Progenitor cell of endocrine pancreas (in vitro differentiated cells): ENCODE data around the gene ARSB. TPM values are rescaled to one million over a fixed set of nuclear protein-coding genes. Genes with fewer than 3 reads are reported as not detected.

ENCODE experiments used
- DNase-seq: peaks from one replicate; pipeline ENCODE4 v3.0.0; 2021; ENCODE audit warnings: low spot score; ENCODE audit not compliant: unreplicated experiment
- H3K27ac Mint-ChIP-seq: 2 replicates; pipeline ENCODE4 v1.8.0; 2021; ENCODE audit warnings: mild to moderate bottlenecking, moderate library complexity, mixed read lengths
- H3K27me3 Mint-ChIP-seq: 2 replicates; pipeline ENCODE4 v1.8.0; 2021; ENCODE audit warnings: mixed read lengths
- H3K36me3 Mint-ChIP-seq: 2 replicates; pipeline ENCODE4 v1.8.0; 2022; ENCODE audit warnings: mixed read lengths; ENCODE audit not compliant: insufficient read depth
- H3K4me1 Mint-ChIP-seq: 2 replicates; pipeline ENCODE4 v1.8.0; 2021; ENCODE audit warnings: low read depth, mixed read lengths
- H3K4me3 Mint-ChIP-seq: 2 replicates; pipeline ENCODE4 v1.8.0; 2021; ENCODE audit warnings: low read depth, mild to moderate bottlenecking, moderate library complexity, mixed read lengths
- H3K9me3 Mint-ChIP-seq: 2 replicates; pipeline ENCODE4 v1.8.0; 2021; ENCODE audit warnings: low read depth, mixed read lengths
- total RNA-seq: library from RNA; stranded (reverse); gene quantifications from 2 replicates; pipeline ENCODE4 v1.2.1, GENCODE V29; 2021
- TF ChIP-seq, protein P1 (sequence below): fragments of 200-600 bp; sonication (generic); IDR thresholded peaks from one replicate; pipeline ENCODE4 v1.5.0; 2021; ENCODE audit warnings: antibody characterized with exemption, mild to moderate bottlenecking; ENCODE audit not compliant: unreplicated experiment

The ARSB gene
- total RNA-seq, 1 donor from 2014 or later = 17.7 TPM

DNA sequence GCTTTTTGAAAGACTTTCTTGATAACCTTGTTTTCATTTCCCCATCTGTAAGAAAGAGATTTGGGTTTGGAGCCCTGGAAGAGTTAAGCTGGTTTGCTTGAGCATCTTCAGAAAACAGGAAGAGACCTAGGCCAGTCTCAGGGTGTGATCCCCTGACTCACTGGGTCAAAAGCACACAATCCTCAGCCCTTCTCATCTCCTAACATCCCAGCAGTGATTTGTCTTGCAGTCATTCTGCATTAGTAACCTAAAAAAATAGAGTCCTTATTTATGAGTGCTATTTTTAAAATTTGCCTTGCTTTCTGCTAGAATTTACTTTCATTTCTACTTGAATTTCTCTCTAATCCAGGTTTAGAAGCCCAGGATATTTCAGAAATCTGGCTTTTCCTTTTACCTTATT lies 16.4 kb upstream of the ARSB start:
- Mint-ChIP-seq H3K4me1 (peaks cover 10% of the 10 kb centered on the region), H3K36me3 (no peaks in the 10 kb centered on the region), H3K27ac (no peak overlapping the region), H3K27me3 (peaks cover 6% of the 10 kb centered on the region), H3K4me3 (no peak overlapping the region), H3K9me3 (no peaks in the 10 kb centered on the region)
- DNase-seq = no peak
- TF ChIP-seq, protein P1, sequence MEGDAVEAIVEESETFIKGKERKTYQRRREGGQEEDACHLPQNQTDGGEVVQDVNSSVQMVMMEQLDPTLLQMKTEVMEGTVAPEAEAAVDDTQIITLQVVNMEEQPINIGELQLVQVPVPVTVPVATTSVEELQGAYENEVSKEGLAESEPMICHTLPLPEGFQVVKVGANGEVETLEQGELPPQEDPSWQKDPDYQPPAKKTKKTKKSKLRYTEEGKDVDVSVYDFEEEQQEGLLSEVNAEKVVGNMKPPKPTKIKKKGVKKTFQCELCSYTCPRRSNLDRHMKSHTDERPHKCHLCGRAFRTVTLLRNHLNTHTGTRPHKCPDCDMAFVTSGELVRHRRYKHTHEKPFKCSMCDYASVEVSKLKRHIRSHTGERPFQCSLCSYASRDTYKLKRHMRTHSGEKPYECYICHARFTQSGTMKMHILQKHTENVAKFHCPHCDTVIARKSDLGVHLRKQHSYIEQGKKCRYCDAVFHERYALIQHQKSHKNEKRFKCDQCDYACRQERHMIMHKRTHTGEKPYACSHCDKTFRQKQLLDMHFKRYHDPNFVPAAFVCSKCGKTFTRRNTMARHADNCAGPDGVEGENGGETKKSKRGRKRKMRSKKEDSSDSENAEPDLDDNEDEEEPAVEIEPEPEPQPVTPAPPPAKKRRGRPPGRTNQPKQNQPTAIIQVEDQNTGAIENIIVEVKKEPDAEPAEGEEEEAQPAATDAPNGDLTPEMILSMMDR = no peak

DNA sequence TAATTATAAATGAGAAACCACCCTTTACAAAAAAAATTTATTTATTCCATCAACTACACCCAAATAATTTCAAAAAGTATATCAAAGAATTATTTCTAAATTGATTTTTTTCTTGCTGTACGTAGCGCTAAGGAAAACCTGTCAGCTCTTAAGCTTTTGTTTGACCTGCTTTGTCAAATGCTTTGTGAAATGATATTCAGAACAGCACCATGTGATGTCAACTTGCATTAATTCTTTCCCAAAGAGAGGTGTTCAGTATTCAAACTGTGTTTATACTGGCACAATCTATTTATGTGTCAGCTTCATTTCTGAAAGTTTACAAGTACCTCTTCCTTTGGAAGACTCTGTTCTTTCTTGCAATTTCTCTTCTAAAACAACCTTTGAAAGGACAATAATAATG lies 12.0 kb upstream of the ARSB start:
- no peak overlapping the region for H3K4me3 Mint-ChIP-seq
- TF ChIP-seq, protein P1 = no peak

DNA sequence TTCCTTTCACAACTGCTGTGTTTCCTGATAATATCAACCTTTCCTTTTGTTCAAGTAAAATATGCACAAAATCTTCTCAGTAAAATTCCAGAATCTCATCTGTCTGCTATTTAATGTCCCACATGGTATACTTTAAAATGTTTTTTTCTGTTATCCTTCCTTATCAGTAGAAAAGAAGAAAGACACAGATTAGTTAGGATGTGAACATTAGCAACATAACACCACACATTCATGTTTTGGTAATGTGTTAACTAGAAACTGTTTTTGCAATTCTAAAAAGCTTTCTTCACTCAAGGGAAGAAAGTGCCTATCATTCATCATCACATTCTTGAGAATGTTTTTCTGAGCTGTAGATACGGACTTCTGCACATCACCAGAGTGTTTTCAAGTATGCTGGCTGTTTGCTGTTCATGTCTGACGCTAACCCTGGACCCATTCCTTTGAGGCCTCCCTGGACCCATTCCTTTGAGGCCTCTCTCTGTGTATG lies 10.5 kb upstream of the ARSB start:
- Mint-ChIP-seq H3K27me3 (peaks cover 3% of the 10 kb centered on the region), H3K4me1 (no peaks in the 10 kb centered on the region), H3K36me3 (peaks cover 2% of the 10 kb centered on the region), H3K27ac (no peak overlapping the region), H3K4me3 (no peak overlapping the region), H3K9me3 (peaks cover 6% of the 10 kb centered on the region)
- TF ChIP-seq, protein P1 = no peak
- no peak for DNase-seq

More for the DNA sequence above, 12.0 kb upstream of the ARSB start:
- no peak for DNase-seq
- no peak overlapping the region for H3K27ac Mint-ChIP-seq
- H3K9me3 Mint-ChIP-seq = peaks cover 6% of the 10 kb centered on the region
- H3K4me1 Mint-ChIP-seq = peaks cover 5% of the 10 kb centered on the region
- H3K27me3 Mint-ChIP-seq = peaks cover 3% of the 10 kb centered on the region
- H3K36me3 Mint-ChIP-seq = peaks cover 2% of the 10 kb centered on the region

DNA sequence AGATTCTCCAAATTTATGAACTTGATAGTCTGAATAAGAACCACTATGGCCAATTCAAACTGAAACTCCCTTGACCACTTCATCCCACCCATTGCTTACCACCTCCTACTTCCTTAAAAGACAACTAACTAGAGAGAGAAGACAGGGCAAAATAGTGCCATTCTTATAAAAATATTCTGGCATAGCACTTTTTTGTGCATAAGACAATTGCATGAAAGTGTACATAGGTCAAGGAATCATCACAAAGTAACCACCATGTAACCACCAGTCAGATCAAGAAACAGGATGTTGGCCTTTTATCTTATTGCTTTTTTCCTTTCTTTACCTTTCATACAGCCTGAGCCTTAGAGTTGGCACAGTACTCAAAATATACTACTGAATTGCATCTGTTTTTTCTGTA lies 8.1 kb upstream of the ARSB start:
- TF ChIP-seq, protein P1 = no peak
- no peak overlapping the region for H3K4me3 Mint-ChIP-seq
- no peak for DNase-seq
- H3K4me1 Mint-ChIP-seq = no peaks in the 10 kb centered on the region
- peaks cover 6% of the 10 kb centered on the region for H3K9me3 Mint-ChIP-seq
- peaks cover 2% of the 10 kb centered on the region for H3K36me3 Mint-ChIP-seq
- peaks cover 9% of the 10 kb centered on the region for H3K27me3 Mint-ChIP-seq
- H3K27ac Mint-ChIP-seq = no peak overlapping the region

DNA sequence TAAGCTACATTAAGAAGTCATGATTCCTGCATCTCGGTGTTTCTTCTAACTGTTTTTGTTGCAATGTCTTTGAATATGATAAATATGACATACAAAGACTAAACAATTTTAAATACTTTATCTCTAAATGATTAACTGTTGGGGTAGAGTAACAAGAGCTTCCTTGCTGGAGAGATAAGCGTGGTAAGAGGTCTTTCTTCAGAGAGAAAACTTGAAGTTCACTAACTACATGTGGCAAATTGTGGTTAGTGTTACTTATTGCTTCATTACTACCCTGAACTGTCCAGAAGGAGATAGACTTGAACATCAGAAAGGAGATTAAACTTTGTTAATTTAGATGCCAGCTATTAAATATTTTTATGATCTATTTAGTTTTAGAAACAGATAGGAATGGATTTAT lies 7.0 kb upstream of the ARSB start:
- Mint-ChIP-seq H3K4me1 (no peaks in the 10 kb centered on the region), H3K9me3 (peaks cover 6% of the 10 kb centered on the region), H3K27ac (no peak overlapping the region), H3K36me3 (peaks cover 2% of the 10 kb centered on the region), H3K4me3 (no peak overlapping the region), H3K27me3 (peaks cover 10% of the 10 kb centered on the region)
- TF ChIP-seq, protein P1 = no peak
- DNase-seq = no peak
